HUES6 (cell line): ENCODE measurements around the gene ANKFN1.

ENCODE experiments used
- H3K27ac ChIP-seq: 2 replicates; pipeline ENCODE4 v1.7.0; 2013; ENCODE audit warnings: low read depth, mild to moderate bottlenecking, low read length, inconsistent platforms
- H3K27me3 ChIP-seq: 2 replicates; pipeline ENCODE4 v1.6.1; 2013; ENCODE audit warnings: low read length; ENCODE audit not compliant: control insufficient read depth, insufficient read depth
- H3K36me3 ChIP-seq: 2 replicates; pipeline ENCODE4 v1.6.1; 2013; ENCODE audit warnings: low read length; ENCODE audit not compliant: control insufficient read depth, insufficient read depth
- H3K4me1 ChIP-seq: 2 replicates; pipeline ENCODE4 v1.6.1; 2013; ENCODE audit warnings: low read length; ENCODE audit not compliant: control insufficient read depth, insufficient read depth
- H3K4me3 ChIP-seq: 2 replicates; pipeline ENCODE4 v1.5.1; 2013; ENCODE audit warnings: low read depth, low read length
- H3K9ac ChIP-seq: one replicate; pipeline ENCODE4 v1.6.1; 2013; ENCODE audit warnings: mild to moderate bottlenecking, low read length
- H3K9me3 ChIP-seq: 2 replicates; pipeline ENCODE4 v1.6.1; 2013; ENCODE audit warnings: low read depth, low read length; ENCODE audit not compliant: control insufficient read depth, insufficient read depth

The ANKFN1 gene

GRCh38 chr17:56167491-56167890 is 14.2 kb downstream of the ANKFN1 start:
- H3K9ac ChIP-seq: no peak overlapping the region
- no peak overlapping the region for H3K27ac ChIP-seq

GRCh38 chr17:56169621-56170020 is 16.3 kb downstream of the ANKFN1 start:
- no peaks in the 10 kb centered on the region for H3K9me3 ChIP-seq
- H3K9ac ChIP-seq: no peak overlapping the region
- H3K4me3 ChIP-seq: no peak overlapping the region
- H3K4me1 ChIP-seq: peaks cover 5% of the 10 kb centered on the region; the same call in 1 of the 2 replicates
- no peaks in the 10 kb centered on the region for H3K27me3 ChIP-seq
- H3K27ac ChIP-seq: no peak overlapping the region
- no peaks in the 10 kb centered on the region for H3K36me3 ChIP-seq

More at GRCh38 chr17:56167491-56167890, 14.2 kb downstream of the ANKFN1 start:
- Histone ChIP-seq H3K36me3 (no peaks in the 10 kb centered on the region), H3K27me3 (no peaks in the 10 kb centered on the region), H3K4me3 (no peak overlapping the region), H3K4me1 (no peaks in the 10 kb centered on the region), H3K9me3 (no peaks in the 10 kb centered on the region)

GRCh38 chr17:56171186-56171959 is 18.1 kb downstream of the ANKFN1 start:
- Histone ChIP-seq H3K9me3 (no peaks in the 10 kb centered on the region), H3K27me3 (no peaks in the 10 kb centered on the region), H3K36me3 (no peaks in the 10 kb centered on the region), H3K4me3 (no peak overlapping the region), H3K27ac (no peak overlapping the region), H3K4me1 (peaks cover 6% of the 10 kb centered on the region; the same call in 1 of the 2 replicates), H3K9ac (no peak overlapping the region)

- no peak overlapping the region for H3K9ac ChIP-seq
- no peaks in the 10 kb centered on the region for H3K27me3 ChIP-seq
- no peak overlapping the region for H3K27ac ChIP-seq
- no peak overlapping the region for H3K4me3 ChIP-seq
- no peaks in the 10 kb centered on the region for H3K36me3 ChIP-seq
- no peaks in the 10 kb centered on the region for H3K9me3 ChIP-seq
- H3K4me1 ChIP-seq: peaks cover 6% of the 10 kb centered on the region; the same call in 1 of the 2 replicates
Observed at GRCh38 chr17:56172517-56172982, 19.3 kb downstream of the ANKFN1 start.

- Histone ChIP-seq H3K36me3 (no peaks in the 10 kb centered on the region), H3K4me1 (peaks cover 6% of the 10 kb centered on the region; the same call in 1 of the 2 replicates), H3K27me3 (no peaks in the 10 kb centered on the region), H3K27ac (no peak overlapping the region), H3K9ac (no peak overlapping the region), H3K4me3 (no peak overlapping the region), H3K9me3 (no peaks in the 10 kb centered on the region)
Observed at GRCh38 chr17:56173026-56173425, 19.8 kb downstream of the ANKFN1 start.

- peaks cover 6% of the 10 kb centered on the region; the same call in 1 of the 2 replicates for H3K4me1 ChIP-seq
- no peaks in the 10 kb centered on the region for H3K36me3 ChIP-seq
- no peaks in the 10 kb centered on the region for H3K27me3 ChIP-seq
- H3K4me3 ChIP-seq: no peak overlapping the region
- H3K27ac ChIP-seq: no peak overlapping the region
- H3K9me3 ChIP-seq: no peaks in the 10 kb centered on the region
- H3K9ac ChIP-seq: no peak overlapping the region
Observed at GRCh38 chr17:56173958-56174835, 20.9 kb downstream of the ANKFN1 start.

- no peaks in the 10 kb centered on the region for H3K27me3 ChIP-seq
- no peak overlapping the region for H3K27ac ChIP-seq
- H3K9me3 ChIP-seq: no peaks in the 10 kb centered on the region
- peaks cover 6% of the 10 kb centered on the region; the same call in 1 of the 2 replicates for H3K4me1 ChIP-seq
- H3K9ac ChIP-seq: no peak overlapping the region
- no peaks in the 10 kb centered on the region for H3K36me3 ChIP-seq
- no peak overlapping the region for H3K4me3 ChIP-seq
Observed at GRCh38 chr17:56175299-56175955, 22.2 kb downstream of the ANKFN1 start.

GRCh38 chr17:56176091-56176490 is 22.8 kb downstream of the ANKFN1 start:
- Histone ChIP-seq H3K36me3 (no peaks in the 10 kb centered on the region), H3K4me1 (peaks cover 6% of the 10 kb centered on the region; the same call in 1 of the 2 replicates), H3K9ac (no peak overlapping the region), H3K27ac (no peak overlapping the region), H3K9me3 (no peaks in the 10 kb centered on the region), H3K27me3 (no peaks in the 10 kb centered on the region), H3K4me3 (no peak overlapping the region)

- Histone ChIP-seq H3K27ac (no peak overlapping the region), H3K27me3 (no peaks in the 10 kb centered on the region), H3K9me3 (no peaks in the 10 kb centered on the region), H3K36me3 (no peaks in the 10 kb centered on the region), H3K4me3 (no peak overlapping the region), H3K9ac (no peak overlapping the region), H3K4me1 (peaks cover 6% of the 10 kb centered on the region; the same call in 1 of the 2 replicates)
Observed at GRCh38 chr17:56177361-56177760, 24.1 kb downstream of the ANKFN1 start.

GRCh38 chr17:56178203-56178602 is 24.9 kb downstream of the ANKFN1 start:
- Histone ChIP-seq H3K9ac (no peak overlapping the region), H3K4me1 (peaks cover 6% of the 10 kb centered on the region; the same call in 1 of the 2 replicates), H3K9me3 (no peaks in the 10 kb centered on the region), H3K27me3 (no peaks in the 10 kb centered on the region), H3K36me3 (no peaks in the 10 kb centered on the region), H3K4me3 (no peak overlapping the region), H3K27ac (no peak overlapping the region)
